SK-N-SH treated with all-trans-retinoic acid at 6 μM for 48 hours (cell line): Measurements from ENCODE around the gene RABGGTA.

Experiments
- GLIS3 ChIP-seq: fragments of 250-450 bp; sonication (Bioruptor Pico); IDR thresholded peaks from 2 replicates; pipeline ENCODE4 v1.5.0; 2020; ENCODE audit warnings: mild to moderate bottlenecking, moderate library complexity
- ZFP30 ChIP-seq: fragments of 450-650 bp; formaldehyde crosslinking; IDR thresholded peaks from 2 replicates; pipeline ENCODE4 v1.5.0; 2022; ENCODE audit warnings: mild to moderate bottlenecking, moderate library complexity
- ZNF565 ChIP-seq: fragments of 450-650 bp; formaldehyde crosslinking; conservative IDR thresholded peaks from 2 replicates; pipeline ENCODE4 v1.5.0; 2020; ENCODE audit warnings: low read depth, mild to moderate bottlenecking, moderate library complexity
- TF ChIP-seq, protein P1 (sequence below): fragments of 250-450 bp; sonication (Bioruptor Pico); IDR thresholded peaks from 2 replicates; pipeline ENCODE4 v1.8.0; 2021; ENCODE audit warnings: low read depth, mild to moderate bottlenecking, moderate library complexity, borderline replicate concordance

DNA sequence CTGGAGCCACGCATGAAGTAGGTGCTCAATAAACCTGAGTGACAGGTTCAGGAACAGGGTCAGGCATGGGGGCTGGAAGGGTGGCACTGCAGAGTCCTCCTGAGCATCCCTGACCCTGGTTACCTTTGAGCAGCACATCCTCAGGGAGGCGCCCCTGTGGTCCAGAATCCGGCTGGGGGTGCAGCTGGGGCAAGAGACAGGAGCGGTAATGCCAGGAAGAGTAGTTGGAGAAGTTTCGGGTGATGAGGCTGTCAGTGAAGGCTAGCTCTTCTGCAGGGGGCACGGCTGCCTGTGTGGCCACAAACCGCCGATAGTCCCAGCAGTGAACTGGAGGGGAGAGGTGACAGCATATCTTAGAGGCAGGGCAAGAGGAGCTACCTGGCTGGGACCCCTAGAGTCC lies 2.0 kb downstream of the RABGGTA start:
- TF ChIP-seq GLIS3 (CRISPR knock-in tag) (no peak), ZFP30 (no peak), ZNF565 (CRISPR knock-in tag) (no peak)
- TF ChIP-seq, protein P1, sequence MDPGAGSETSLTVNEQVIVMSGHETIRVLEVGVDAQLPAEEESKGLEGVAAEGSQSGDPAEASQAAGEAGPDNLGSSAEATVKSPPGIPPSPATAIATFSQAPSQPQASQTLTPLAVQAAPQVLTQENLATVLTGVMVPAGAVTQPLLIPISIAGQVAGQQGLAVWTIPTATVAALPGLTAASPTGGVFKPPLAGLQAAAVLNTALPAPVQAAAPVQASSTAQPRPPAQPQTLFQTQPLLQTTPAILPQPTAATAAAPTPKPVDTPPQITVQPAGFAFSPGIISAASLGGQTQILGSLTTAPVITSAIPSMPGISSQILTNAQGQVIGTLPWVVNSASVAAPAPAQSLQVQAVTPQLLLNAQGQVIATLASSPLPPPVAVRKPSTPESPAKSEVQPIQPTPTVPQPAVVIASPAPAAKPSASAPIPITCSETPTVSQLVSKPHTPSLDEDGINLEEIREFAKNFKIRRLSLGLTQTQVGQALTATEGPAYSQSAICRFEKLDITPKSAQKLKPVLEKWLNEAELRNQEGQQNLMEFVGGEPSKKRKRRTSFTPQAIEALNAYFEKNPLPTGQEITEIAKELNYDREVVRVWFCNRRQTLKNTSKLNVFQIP: no peak
